ENCODE results near the gene LIN9.
"Not testable (repeated sequence)": the region's sequence is repeated elsewhere in the genome, so short reads cannot be mapped to it uniquely, and the experiment has no call there.

Gene LIN9, protein sequence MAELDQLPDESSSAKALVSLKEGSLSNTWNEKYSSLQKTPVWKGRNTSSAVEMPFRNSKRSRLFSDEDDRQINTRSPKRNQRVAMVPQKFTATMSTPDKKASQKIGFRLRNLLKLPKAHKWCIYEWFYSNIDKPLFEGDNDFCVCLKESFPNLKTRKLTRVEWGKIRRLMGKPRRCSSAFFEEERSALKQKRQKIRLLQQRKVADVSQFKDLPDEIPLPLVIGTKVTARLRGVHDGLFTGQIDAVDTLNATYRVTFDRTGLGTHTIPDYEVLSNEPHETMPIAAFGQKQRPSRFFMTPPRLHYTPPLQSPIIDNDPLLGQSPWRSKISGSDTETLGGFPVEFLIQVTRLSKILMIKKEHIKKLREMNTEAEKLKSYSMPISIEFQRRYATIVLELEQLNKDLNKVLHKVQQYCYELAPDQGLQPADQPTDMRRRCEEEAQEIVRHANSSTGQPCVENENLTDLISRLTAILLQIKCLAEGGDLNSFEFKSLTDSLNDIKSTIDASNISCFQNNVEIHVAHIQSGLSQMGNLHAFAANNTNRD
- long read RNA-seq, donor 1, partial matches to known transcripts = 0 of 2 reads
- long read RNA-seq, donor 1, other reads (novel, unspliced or antisense) = 0 of 2 reads
- long read RNA-seq, donor 2, partial matches to known transcripts = 0 of 2 reads
- long read RNA-seq, donor 2, other reads (novel, unspliced or antisense) = 0 of 2 reads
- long read RNA-seq, donor 3 = 0 reads
- long read RNA-seq, donor 4, partial matches to known transcripts = 0 of 4 reads
- long read RNA-seq, donor 4, other reads (novel, unspliced or antisense) = 0 of 4 reads
- long read RNA-seq, donor 5, partial matches to known transcripts = 0 of 1 reads
- long read RNA-seq, donor 5, other reads (novel, unspliced or antisense) = 0 of 1 reads
- long read RNA-seq, donor 6, partial matches to known transcripts = 0 of 2 reads
- long read RNA-seq, donor 6, other reads (novel, unspliced or antisense) = 0 of 2 reads
- long read RNA-seq, donor 7, partial matches to known transcripts = 0 of 1 reads
- long read RNA-seq, donor 7, other reads (novel, unspliced or antisense) = 0 of 1 reads
- long read RNA-seq, donor 8, partial matches to known transcripts = 0 of 2 reads
- long read RNA-seq, donor 8, other reads (novel, unspliced or antisense) = 0 of 2 reads

DNA sequence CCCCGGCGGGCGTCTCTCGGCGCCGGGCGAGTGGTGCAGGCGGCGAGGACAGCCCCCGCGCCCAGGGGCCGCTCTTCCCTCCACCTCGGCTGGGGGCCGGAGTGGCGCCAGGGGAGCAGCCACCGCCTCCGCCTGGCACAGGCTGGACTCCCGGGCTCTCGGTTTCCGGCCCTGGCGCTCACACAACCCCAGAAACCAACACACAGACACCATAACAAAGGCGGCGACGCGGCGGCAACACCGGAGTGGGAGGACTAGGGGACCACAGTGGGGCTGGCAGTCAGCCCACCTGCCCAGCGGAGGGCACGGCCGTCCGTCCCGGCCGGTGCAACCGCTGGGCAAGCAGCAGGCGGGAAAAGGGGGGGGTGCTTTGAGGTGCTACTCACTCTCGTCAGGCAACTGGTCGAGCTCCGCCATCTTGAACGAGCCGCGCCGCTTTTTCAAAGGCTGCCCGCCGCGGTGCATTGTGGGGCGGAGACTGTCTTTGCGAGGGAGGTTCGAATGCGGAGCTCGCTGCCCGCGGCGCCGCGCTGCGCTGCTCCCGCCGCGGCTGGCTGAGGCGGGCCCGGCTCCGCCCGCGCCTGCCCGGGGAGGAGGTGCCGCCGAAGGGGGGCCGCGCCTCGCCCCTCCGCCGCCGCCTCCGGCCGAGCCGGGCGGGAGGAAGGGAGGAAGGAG lies at the start of gene LIN9:
LIN9 (minus strand) TSS at position 442 of the 675 bp plus-strand sequence; CDS start at position 417, 25 bp downstream.
- DNase-seq = peak; percentile 92

DNA sequence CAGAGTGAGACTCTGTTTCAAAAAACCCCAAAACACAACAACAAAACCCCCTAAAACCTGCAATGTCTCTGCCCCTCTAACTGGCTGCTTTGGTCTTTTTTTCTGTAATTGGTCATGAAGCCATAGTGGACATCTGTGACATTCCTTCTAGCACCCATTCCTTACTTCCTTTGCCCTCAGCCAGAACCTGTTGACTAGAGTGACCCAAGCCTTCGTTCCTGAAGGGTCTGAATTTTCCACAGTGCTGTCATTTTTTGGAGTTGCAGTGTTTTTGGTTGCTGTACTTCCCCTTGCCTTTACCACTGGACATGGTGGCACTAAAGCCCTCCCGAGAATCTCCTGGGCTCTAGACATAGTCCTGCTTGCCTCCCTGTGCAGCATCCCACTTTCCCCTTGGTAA lies 48.5 kb upstream of the LIN9 start:
- DNase-seq = no peak

DNA sequence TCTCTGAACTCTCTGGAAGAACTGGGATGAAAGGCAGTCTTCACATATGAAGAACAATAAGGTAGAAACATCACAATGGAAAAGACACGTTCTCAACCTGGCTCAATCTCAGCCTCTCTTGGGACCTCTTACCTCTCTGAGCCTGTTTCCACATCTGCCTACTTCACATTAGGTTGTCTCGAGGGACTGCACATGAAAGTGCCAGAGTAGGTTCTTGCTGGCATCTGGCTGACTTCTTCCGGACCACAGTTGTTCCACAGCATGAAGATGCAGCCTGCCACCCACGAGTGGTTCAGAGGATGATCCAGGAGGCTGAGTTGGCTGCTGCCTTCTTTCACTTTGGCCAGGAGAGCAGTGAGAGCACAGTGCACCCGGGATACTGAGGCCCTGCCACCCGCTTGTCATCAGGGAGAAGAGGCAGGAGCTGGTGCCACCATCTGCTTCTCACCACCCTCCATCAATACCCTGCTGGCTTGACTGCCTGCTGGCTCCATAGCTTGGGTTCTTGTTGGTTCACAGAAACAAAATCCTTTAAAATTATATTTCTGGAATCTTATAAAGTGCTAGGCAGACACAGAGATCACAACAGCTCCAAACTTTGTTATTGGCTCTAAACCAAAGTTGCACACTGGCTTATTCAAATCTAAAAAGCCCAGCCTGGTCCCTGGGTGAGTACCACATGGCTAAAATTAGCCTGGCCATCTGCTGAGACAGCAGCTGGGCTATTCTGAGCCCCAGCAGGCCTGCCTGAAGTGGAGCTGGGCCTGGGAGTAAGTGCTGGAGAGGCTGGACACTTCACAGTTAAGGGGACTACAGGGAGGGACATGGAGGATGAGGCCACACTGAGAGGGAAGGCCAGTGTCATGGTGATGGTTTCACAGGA lies 46.9 kb upstream of the LIN9 start:
- DNase-seq = no peak

DNA sequence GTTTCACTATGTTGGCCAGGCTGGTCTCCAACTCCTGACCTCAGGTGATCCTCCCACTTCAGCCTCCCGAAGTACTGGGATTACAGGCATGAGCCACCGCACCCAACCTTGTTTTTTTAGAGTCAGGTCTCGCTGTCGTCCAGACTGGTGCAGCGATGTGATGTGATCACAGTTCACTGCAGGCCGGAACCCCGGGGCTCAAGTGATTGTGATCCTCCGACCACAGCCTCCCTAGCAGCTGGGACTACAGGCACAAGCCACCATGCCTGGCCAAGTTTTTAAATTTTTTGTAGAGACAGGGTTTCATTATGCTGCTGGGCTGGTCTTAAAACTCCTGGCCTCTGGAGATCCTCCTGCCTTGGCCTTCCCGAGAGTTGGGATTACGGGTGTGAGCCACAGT lies 46.1 kb upstream of the LIN9 start:
- DNase-seq = no peak

DNA sequence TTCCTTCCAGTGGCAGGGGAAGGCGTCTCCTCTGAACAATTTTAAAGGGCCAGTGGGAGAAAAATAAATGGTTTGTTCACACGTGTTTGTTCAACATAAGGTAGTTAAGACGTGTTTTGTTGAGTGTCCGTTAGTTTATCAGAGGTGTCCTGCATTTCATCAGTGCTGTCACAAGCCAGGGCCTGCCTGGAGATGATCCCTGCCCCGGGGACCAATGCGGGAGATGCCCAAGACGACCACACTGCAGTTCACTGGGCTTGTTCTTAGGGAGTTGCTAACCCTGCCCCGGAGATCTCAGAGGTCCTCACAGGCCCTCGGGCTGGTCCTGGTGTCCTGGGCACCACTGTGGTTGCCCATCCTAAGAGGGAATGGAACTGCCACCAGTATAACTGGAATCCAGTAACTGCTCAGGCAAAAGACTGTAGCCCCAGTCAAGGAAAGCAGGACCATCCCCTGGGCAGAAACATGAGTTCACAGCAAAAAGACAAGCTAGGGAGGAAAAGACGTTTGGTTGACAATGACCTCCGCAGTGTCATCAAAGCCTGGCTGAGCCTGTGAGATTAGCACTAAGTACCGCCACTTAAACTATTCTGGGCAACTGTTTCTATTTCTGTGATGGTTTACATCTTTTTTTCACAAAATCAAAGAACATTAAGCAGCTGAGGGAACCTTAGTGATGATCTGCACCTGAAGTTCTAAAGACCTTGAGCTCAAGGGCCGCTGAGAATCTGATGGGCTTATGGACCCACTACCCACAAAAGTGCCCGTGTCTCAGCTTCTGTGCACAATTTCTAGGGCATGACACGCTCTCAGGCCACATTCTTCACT lies 44.9 kb upstream of the LIN9 start:
- no peak for DNase-seq

DNA sequence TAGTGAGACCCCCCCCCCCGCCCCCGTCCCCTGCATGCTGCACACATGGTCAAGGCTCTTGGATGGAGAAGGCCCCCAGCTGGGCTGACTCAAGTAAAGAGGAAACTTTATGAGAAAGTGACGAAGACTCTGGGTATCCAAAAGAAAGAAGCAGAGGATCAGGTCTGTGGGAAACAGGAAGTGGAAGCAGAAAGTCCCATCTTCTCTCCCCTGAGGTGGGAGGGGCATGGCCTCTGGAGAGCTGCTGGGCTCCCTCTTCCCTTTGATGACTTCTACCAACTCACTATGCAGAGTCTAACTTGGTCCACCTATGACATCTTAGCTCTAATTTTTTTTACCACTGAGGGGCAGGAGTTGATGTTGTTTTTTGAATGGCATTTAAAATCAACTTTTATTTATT lies 42.7 kb upstream of the LIN9 start:
- no peak for DNase-seq

DNA sequence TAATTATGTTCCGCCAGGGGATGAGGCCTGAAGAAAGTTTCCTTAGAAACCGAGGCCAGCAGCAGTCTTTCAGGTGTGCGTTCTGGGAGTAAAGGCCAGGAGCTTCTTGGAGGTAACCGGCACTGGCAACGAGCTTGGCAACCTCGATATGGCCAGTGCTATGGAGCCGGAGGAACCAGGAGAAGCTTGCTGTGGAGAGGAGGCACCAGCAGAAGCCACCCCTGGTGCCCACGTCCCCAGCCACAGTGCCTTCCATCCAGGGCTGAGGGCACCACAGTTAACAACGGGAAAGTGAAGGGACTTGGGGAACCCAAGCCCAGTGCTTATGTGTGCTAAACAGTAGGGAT lies 41.5 kb upstream of the LIN9 start:
- no peak for DNase-seq

DNA sequence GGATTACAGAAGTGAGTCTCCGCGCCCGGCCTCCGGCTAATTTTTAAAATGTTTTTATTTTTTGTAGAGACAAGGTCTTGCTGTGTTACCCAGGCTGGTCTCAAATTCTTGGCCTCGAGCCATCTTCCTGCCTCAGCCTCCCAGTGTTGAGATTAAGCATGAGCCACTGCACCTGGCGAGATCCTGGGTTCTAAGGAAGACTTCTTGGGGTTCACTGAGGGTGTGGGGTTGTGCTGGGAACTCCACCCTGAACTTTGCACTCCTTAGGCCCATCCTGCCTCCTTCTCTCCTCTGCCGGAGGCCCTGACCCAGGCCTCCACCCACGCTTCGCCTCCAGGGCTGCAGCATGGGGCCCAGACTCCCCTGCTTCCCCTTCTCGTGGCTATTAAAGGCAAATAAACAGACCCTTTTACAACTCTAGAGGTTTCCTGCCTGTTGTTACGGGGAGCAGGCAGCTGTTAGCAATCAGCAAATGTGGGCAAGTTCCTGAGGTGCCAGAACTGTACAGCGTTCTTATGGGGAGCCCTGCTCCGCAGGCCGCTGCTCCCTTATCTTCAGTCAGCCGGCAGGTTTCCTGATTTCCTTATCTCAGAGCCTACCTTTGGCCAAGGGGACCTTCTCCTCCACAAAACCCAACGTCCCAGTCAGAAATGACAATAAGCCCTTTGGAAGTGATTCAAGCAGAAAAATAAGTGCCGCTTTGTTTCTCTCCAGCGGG lies 41.0 kb upstream of the LIN9 start:
- peak; percentile 54 for DNase-seq

DNA sequence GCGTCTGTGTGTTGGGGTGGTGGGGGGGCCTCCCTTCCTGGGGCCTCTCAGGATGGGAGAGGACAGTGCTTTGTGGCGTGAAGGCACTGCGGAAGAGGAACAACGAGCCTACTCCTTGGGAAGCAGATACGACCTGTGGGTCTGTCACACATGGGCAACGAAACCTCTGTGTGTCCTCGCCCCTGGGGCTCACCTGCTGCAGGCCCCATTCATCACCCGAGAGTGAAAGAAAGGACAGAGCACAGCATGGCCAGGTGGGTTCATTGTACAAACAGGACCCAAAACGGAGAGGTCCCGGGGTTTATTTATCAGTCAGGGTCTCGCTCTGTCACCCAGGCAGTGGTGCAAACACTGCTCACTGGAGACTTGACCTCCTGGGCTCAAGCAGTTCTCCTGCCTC lies 40.1 kb upstream of the LIN9 start:
- peak; percentile 37 for DNase-seq

DNA sequence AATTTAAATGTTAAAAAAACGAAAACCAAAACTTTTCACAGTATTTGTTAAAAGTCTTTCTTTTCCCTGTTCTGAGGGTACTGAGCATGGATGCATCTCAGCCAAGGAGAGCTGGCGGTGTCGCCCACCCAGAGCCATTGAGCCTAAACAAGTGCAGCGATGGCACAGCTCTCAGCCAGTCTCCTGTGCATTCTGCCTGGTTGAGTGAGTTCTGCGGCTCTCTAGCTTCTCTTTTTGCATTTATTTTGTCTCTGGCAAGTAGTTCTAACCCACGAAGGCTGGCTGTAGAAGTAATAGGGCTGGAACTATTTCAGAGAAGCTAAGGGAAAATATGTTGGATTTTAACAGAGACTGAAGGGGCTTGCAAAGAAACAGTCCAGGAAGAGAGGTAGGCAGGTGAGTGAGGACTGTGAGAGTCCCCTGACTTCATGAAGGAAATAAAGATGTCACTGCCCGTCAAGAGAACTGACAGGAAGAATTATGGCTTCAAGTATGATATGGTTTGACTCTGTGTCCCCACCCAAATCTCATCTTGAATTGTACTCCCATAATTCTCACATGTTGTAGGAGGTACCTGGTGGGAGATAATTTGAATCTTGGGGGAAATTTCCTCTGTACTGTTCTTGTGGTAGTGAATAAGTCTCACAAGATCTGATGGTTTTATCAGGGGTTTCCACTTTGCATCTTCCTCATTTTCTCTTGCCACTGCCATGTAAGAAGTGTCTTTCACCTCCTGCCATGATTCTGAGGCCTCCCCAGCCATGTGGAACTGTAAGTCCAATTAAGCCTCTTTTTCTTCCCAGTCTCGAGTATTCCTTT lies 35.7 kb upstream of the LIN9 start:
- no peak for DNase-seq

DNA sequence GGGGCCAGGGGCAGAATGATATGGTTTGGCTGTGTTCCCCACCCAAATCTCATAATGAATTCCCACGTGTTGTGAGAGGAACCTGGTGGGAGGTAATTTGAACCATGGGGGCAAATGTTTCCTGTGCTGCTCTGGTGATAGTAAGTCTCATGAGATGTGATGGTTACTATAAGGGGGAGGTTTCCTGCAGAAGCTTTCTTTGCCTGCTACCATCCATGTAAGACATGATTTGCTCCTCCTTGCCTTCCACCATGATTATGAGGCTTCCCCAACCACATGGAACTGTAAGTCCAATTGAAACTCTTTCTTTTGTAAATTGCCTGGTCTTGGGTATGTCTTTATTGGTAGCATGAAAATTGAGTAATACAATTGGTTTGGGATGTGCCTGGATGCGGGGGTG lies 33.7 kb upstream of the LIN9 start:
- DNase-seq = no peak

DNA sequence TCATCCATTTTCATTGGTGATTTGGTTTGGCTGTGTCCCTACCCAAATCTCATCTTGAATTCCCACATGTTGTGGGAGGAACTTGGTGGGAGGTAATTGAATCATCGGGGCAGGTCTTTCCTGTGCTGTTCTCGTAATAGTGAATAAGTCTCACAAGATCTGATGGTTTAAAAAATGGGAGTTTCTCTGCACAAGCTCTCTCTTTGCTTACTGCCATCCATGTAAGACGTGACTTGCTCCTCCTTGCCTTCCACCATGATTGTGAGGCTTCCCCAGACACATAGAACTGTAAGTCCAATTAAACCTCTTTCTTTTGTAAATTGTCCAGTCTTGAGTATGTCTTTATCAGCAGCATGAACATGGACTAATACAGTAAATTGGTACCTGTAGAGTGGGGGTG lies 31.1 kb upstream of the LIN9 start:
- DNase-seq = not testable (repeated sequence)

DNA sequence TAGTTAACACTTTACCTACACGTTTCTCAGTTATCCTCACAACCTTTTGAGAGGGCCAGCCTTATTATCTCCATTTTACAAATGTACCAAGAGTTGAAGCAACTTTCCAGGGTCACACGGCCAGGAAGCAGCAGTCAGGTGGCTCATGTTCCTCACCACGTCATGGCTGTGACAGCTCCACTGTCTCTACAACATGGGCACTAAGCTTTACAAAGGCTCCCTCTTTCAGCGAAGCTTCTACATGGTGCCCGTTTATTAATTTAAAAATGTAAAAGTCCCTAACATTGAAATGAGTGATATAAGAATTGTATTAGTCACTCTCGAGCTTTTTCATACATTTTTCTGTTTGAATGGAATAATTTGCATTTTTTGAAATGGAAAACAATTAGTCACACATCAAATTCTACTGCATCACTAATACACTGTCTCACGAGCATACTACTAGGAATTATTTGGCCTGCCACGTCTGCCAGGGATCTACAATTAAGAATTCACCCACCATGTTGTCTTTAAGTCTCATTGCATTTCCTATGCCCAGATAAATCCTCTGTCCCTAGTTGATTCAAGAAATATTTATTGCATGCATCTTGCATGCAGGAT lies 28.4 kb upstream of the LIN9 start:
- DNase-seq = no peak

DNA sequence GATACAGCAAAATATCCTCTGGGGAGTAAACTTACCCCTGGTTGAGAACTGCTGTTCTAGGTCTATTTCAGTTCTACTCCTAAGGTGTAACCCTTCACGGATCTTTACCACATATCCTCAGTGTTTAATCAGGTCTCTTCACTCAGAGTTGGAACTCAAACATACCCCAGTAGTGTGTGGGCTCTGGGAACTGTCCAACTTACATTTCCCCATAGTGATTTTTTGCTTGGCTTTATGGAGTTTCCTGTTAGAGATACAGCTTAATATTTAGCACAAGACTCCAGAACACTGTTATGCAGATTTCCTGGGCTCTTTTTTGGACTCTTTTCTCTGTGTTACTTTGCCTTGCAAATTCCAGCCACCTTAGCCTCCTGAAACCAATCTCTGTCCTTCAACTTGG lies 26.7 kb upstream of the LIN9 start:
- DNase-seq = no peak

DNA sequence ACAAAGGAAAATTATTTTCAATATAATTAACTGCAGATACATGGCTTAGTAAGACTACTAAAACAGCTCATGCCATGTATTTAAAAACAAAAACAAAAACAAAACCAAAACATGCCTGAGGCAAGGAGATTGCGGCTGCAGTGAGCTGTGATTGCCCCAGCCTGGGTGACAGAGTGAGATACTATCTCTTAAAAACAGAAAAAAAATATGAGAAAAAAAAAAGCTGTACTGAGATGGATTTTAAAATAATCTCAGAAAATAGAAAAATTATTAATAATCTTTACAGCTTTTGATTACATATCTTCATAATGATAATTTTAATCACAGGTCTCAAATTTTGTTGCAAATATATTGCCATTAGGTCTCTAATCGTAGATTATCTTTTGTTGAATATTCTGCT lies 24.0 kb upstream of the LIN9 start:
- DNase-seq = no peak

DNA sequence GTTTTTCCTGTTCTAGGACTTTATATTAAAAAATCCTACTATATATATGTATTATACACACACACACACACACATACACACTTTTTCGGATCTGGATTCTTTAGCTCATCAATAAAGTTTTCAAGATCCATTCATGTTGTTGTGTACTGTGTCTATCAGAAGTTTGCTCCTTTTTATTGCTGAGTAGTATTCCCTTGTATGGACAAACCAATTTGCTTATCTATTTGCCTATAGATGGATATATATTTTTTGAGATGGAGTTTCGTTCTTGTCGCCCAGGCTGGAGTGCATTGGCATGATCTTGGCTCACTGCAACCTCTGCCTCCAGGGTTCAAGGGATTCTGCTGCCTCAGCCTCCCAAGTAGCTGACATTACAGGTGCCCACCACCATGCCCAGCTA lies 20.3 kb upstream of the LIN9 start:
- no peak for DNase-seq

DNA sequence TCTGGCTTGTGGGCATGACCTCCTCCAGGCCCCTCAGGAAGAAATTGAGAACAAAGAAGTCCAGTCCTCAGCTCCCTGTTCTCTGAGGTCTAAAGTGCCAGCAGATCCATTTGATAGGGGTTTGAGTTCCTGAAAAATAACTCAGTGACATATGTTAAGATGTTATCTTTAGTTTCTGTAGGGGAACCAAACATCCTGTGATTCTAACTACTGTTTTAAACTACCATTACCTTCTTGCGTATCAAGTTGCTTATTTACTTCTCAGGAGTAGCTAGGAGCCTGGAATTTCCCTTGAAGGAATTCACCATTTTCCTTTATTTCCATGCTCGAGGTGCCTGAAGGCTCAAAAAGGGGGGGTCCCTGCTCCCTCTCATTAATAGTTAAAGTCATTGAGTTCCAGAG lies 18.8 kb upstream of the LIN9 start:
- DNase-seq = no peak

DNA sequence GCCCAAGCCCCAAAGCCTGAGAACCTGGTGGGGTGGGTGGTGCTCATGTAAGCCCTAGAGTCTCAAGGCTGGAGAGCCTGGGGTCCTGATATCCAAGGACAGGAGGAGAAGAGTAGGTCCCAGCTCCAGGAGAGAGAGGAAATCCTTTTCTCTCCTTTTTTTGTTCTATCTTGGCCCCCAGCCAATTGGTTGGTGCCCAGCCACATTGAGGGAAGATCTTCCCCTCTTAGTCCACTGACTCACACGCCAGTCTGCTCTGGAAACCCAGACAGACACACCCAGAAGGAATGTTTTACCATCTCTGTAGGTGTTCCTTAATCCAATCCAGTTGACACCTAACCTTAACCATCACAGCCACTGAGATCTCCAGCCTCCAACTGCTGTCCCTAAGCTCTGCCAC lies 16.2 kb upstream of the LIN9 start:
- DNase-seq = no peak

DNA sequence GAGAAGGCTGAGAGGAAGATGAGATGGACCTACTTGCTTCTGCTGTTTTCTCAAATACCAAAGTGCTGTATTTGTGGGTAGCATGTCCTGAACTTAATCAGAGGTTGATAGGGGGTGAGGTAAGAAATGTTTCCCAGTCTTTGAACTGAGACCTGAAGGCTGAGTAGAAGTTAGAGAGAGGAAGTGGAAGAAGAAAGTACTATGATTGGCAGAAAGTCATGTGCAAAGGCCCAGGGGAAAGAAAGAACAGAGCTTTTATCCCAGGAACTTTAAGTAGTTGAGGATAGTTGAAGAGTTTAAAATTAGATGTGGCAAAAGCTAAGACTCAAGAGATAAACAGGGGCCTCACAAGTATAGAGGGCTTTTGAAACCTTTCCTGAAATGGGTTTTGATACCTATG lies 15.5 kb upstream of the LIN9 start:
- no peak for DNase-seq
